PC-9 (cell line): ENCODE results near the gene DBH. TPM values are rescaled to one million over a fixed set of nuclear protein-coding genes. Genes with fewer than 3 reads are reported as not detected.

Experiments used
- BruUV-seq: library from RNA; stranded (reverse); fragments of 400-500 nt; replicated peaks from 2 replicates; lab custom pipeline; 2021; lab: Mats Ljungman, UMichigan
- CTCF ChIA-PET: fragments of 300-600 bp; sonication (Branson Sonifier 250); formaldehyde crosslinking; loops from one replicate; lab custom pipeline; 2022; ENCODE audit warnings: antibody characterized with exemption; lab: Charles Lee
- POLR2A ChIA-PET: fragments of 300-600 bp; sonication (Branson Sonifier 250); formaldehyde crosslinking; loops from one replicate; lab custom pipeline; 2022; ENCODE audit warnings: antibody characterized with exemption; ENCODE audit not compliant: unreplicated experiment; lab: Charles Lee
- DNase-seq, 2 experiments: peaks; one replicate each; pipeline versions ENCODE4 v3.0.0 to v3.0.0-alpha.2; 2015 to 2022; ENCODE audit warnings: mixed read lengths in 1 of 2
- H2AFZ ChIP-seq: fragments of 200-600 bp; sonication (generic); 2 replicates; pipeline ENCODE4 v1.8.1; 2017; ENCODE audit warnings: antibody characterized with exemption
- H3F3A ChIP-seq: fragments of 200-600 bp; sonication (generic); 2 replicates; pipeline ENCODE4 v1.8.1; 2017; ENCODE audit warnings: antibody characterized with exemption, mild to moderate bottlenecking, low read depth; ENCODE audit not compliant: insufficient read depth
- H3K27ac ChIP-seq: fragments of 200-600 bp; sonication (generic); 2 replicates; pipeline ENCODE4 v1.6.1; 2016; ENCODE audit warnings: mixed run types
- H3K27me3 ChIP-seq: fragments of 200-600 bp; sonication (generic); 2 replicates; pipeline ENCODE4 v1.6.1; 2016; ENCODE audit warnings: low read depth, mixed run types; ENCODE audit not compliant: insufficient read depth
- H3K36me3 ChIP-seq: fragments of 200-600 bp; sonication (generic); 2 replicates; pipeline ENCODE4 v1.6.1; 2016; ENCODE audit warnings: low read depth, mixed run types
- H3K4me1 ChIP-seq: fragments of 200-600 bp; sonication (generic); replicated peaks from 2 replicates; pipeline ENCODE4 v1.6.1; 2016; ENCODE audit warnings: mixed run types; ENCODE audit not compliant: insufficient read depth
- H3K4me2 ChIP-seq: fragments of 200-600 bp; sonication (generic); 2 replicates; pipeline ENCODE4 v1.6.1; 2017; ENCODE audit warnings: mixed run types
- H3K4me3 ChIP-seq: fragments of 200-600 bp; sonication (generic); 2 replicates; pipeline ENCODE4 v1.6.1; 2016; ENCODE audit warnings: mixed run types
- H3K79me2 ChIP-seq: fragments of 200-600 bp; sonication (generic); 2 replicates; pipeline ENCODE4 v1.6.1; 2017; ENCODE audit warnings: low read depth, mixed run types
- H3K9me2 ChIP-seq: fragments of 200-600 bp; sonication (generic); 2 replicates; pipeline ENCODE4 v1.8.1; 2017; ENCODE audit warnings: mild to moderate bottlenecking; ENCODE audit not compliant: insufficient read depth
- H3K9me3 ChIP-seq: fragments of 200-600 bp; sonication (generic); 2 replicates; pipeline ENCODE4 v1.8.1; 2016; ENCODE audit warnings: low read depth; ENCODE audit not compliant: insufficient read depth
- H4K20me1 ChIP-seq: fragments of 200-600 bp; sonication (generic); 2 replicates; pipeline ENCODE4 v1.8.1; 2017; ENCODE audit not compliant: insufficient read depth
- CTCF ChIP-seq: fragments of 200-600 bp; sonication (generic); conservative IDR thresholded peaks from 2 replicates; pipeline ENCODE4 v1.6.1; 2017; ENCODE audit warnings: mixed run types, antibody characterized with exemption, mild to moderate bottlenecking, moderate library complexity
- EZH2 ChIP-seq: fragments of 200-600 bp; sonication (generic); IDR thresholded peaks from 2 replicates; pipeline ENCODE4 v1.8.0; 2017; ENCODE audit warnings: antibody characterized with exemption, low read depth
- intact Hi-C: fragments of 100-400 bp; cut with micrococcal nuclease; formaldehyde crosslinking; loops from one replicate; pipeline ENCODE4 v1.10.0; 2022; ENCODE audit not compliant: unreplicated experiment
- total RNA-seq: library from RNA; stranded (reverse); gene quantifications from 2 replicates; pipeline ENCODE4 v1.2.3, GENCODE V29; 2021

Gene DBH
- total RNA-seq, 1 experiment from 2014 or later: not detected

DNA sequence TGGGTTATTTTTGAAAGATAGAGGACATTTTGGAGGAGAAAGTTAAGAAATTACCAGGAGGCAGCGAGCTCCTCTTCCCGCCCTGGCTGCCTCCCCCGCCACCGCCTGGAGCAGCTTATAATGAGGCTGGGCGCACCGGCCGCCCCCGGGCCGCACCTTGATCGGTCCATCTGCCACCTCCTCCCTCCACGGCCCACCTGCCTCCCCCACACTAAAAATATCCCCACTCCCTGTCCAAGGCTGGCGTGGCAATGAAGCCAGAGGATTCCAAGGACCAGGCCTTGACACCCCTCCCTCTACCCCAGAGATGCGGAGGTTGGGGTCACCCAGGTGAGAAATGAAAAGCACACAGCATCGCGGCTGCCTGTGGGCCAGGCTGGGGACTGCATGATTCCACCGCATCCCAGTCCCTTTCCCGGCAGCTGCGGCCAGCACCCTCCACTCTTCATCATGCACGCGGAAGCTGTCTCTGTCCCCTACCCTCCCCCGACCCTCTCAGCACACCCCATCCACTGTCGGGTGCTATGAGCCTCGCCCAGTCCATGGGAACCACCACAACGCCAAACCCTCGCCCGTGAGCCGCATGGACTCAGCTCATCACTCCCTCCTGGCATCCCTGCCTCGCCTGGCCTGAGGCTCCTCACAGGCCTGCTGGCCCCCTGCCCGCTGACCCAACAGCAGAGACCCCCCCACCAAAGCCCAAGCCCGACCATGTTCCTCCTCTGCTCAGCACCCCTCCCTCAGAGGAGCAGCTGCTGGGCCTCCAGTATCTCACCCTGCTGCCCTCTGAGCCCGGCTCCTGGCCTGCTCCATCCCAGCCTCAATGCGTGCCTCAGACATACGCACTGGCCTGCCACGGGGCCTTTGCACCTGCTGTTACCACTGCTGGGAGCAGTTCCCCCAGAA lies 51.9 kb downstream of the DBH start:
- H3K9me3 ChIP-seq: no peaks in the 10 kb centered on the region
- no peak overlapping the region for H3K4me2 ChIP-seq
- ChIA-PET CTCF (no interaction called here), POLR2A (interaction anchor here (0.7 kb wide), 1 partner anchor 29 kb away, joined by 19 read pairs; no protein-coding TSS in a partner anchor)
- H3K27me3 ChIP-seq: peaks cover 53% of the 10 kb centered on the region
- DNase-seq: no peak
- no peaks in the 10 kb centered on the region for H3K36me3 ChIP-seq
- H2AFZ ChIP-seq: no peak overlapping the region
- H3K79me2 ChIP-seq: no peaks in the 10 kb centered on the region
- peaks cover 26% of the 10 kb centered on the region for H3K4me1 ChIP-seq
- no TSS peak for BruUV-seq
- no peaks in the 10 kb centered on the region for H3K9me2 ChIP-seq
- intact Hi-C loops: no loop called here
- H4K20me1 ChIP-seq: peaks cover 4% of the 10 kb centered on the region; the same call in 1 of the 2 replicates
- TF ChIP-seq EZH2 (no peak), CTCF (no peak)
- H3K27ac ChIP-seq: no peak overlapping the region
- peaks cover 8% of the 10 kb centered on the region; the same call in 1 of the 2 replicates for H3F3A ChIP-seq
- H3K4me3 ChIP-seq: no peak overlapping the region

DNA sequence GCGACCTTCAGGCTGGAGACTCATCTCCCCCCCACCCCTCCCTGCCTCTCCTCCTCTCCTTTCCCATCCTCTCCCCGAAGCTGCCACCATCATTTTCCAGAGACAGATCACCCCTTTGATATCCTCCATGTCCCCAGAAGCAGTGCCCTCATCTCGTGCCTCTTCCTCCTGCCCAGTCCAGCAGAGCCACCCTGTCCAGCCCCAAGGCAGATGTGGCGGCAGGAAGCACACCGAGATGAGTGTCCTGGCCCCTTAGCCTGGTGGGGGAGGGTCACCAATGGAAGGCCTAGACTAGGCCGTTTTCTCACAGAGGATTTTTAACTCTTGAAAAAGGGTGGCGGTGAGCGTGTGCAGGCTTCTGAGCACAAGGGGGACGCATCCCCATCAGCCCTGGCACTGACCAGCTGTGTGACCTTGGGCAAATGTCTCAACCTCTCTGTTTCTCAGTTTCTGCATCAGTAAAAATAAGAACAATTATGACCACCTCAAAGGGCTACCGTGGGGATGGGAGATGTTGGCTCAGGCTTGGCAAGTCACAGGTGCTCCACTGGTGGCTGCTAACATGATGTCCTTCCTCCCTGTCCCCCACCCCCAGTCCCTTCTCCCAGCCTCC lies 53.1 kb downstream of the DBH start:
- intact Hi-C loops: no loop called here
- POLR2A ChIA-PET: no interaction called here
- CTCF ChIA-PET: no interaction called here
- no peak for TF ChIP-seq EZH2
- TF ChIP-seq CTCF: no peak
- no peak overlapping the region for H3K4me2 ChIP-seq
- BruUV-seq: no TSS peak
- peaks cover 26% of the 10 kb centered on the region for H3K4me1 ChIP-seq
- peaks cover 4% of the 10 kb centered on the region; the same call in 1 of the 2 replicates for H4K20me1 ChIP-seq
- H3K36me3 ChIP-seq: no peaks in the 10 kb centered on the region
- no peaks in the 10 kb centered on the region for H3K9me2 ChIP-seq
- no peak for DNase-seq
- no peaks in the 10 kb centered on the region for H3K9me3 ChIP-seq
- no peak overlapping the region for H3K27ac ChIP-seq
- no peak overlapping the region for H2AFZ ChIP-seq
- H3F3A ChIP-seq: peaks cover 8% of the 10 kb centered on the region; the same call in 1 of the 2 replicates
- no peaks in the 10 kb centered on the region for H3K79me2 ChIP-seq
- H3K4me3 ChIP-seq: no peak overlapping the region
- peaks cover 52% of the 10 kb centered on the region for H3K27me3 ChIP-seq

GRCh38 chr9:133690081-133690561 lies 54.0 kb downstream of the DBH start:
- H2AFZ ChIP-seq: no peak overlapping the region
- H3K4me1 ChIP-seq: peaks cover 26% of the 10 kb centered on the region
- H3K79me2 ChIP-seq: no peaks in the 10 kb centered on the region
- BruUV-seq: no TSS peak
- DNase-seq: peak; percentile 89 to 91
- no peaks in the 10 kb centered on the region for H3K9me3 ChIP-seq
- no peak overlapping the region for H3K27ac ChIP-seq
- TF ChIP-seq EZH2 (no peak), CTCF (no peak)
- CTCF ChIA-PET: interaction anchor here (0.6 kb wide), 1 partner anchor 380 kb away, joined by 8 read pairs; no protein-coding TSS in a partner anchor
- no peaks in the 10 kb centered on the region for H3K36me3 ChIP-seq
- peak overlapping the region; percentile 12; the same call in 1 of the 2 replicates for H3K4me2 ChIP-seq
- intact Hi-C loops: loop anchor here (1.0 kb wide), 1 partner anchor 22 kb away; no protein-coding TSS in a partner anchor
- H4K20me1 ChIP-seq: peaks cover 4% of the 10 kb centered on the region; the same call in 1 of the 2 replicates
- H3K9me2 ChIP-seq: no peaks in the 10 kb centered on the region
- H3K4me3 ChIP-seq: no peak overlapping the region
- H3K27me3 ChIP-seq: peaks cover 44% of the 10 kb centered on the region
- POLR2A ChIA-PET: no interaction called here
- peaks cover 8% of the 10 kb centered on the region; the same call in 1 of the 2 replicates for H3F3A ChIP-seq
